Measurements from ENCODE around the gene SNCAIP.
A peak's percentile ranks its signal among the peaks of the same experiment; 100 is the strongest.
"Not testable (repeated sequence)": the region's sequence is repeated elsewhere in the genome, so short reads cannot be mapped to it uniquely, and the experiment has no call there.

SNCAIP gene

DNA sequence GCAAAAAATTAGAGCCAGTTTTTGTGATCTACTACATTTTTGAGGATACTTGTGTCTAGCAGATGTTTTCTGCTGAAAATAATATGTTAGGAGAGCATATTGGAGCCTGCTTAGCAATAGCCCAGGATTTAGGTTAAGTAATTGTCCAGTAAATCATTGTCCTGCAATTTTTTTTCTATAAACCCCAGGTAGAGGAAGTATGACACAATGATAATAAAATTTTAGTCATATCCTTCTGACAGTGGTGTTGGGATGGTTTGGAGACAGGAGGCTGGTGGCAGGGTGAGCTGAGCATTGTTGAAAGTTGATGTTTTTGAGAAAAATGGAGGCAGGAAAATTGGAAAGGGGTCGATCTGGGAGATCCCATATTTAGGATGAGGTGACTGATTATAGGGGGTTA, 3.5 kb downstream of the SNCAIP start:
- no peak for DNase-seq

DNA sequence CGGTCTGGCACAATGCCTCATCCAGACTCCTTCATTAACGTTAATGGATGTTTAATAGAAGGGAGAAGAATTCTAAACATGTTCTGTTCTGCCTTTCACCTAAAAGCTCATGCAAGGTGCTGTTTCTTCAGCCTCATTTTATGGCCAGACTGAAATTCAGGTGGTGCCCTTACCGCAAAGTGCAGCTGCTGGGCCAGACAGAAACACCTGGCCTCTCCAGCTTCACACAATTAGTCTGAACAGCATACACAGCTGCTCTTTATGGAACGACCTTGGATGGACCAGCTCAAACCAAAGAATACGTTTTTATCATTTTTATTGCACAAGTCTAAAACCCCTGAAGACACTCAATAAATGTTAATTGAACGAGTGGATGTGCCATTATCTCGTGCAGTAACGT, 4.6 kb downstream of the SNCAIP start:
- peak; percentile 78 to 82 for DNase-seq

DNA sequence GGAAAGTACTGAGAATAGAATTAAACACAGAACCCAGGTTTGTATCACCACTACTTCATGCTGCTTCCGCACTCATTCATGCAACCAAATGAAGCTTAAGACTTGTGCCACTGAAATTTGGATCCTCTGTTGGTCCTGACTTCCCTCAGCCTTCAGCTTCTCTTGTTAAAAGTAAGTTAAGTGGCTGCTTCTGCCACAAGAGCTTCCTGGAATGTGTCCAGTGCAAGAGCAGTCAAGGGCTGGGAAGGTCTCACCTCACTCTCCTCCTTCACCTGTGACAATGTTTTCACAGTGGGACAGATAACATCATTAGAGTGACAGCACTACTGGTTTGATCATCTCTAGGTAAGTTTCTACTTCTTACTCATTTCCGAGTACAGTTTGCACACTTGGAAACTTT, 7.9 kb downstream of the SNCAIP start:
- DNase-seq: no peak

DNA sequence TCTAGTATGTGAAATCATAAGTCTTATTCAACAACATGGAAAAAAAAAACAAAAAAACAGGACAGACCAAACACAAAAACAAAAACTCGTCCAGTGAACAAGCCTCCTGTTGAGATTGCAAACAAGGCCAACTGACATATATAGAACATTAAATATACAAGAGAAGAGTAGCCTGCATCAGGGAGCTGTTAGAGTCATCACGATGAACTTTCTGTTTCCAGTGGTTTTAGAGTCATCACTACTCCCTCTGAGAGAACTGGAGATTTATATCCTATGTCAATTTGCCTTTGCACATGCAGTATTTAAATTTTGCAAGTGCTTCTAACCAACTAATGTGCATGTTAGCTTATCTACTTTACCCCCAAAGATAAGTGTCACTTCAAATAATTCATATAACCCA, 9.9 kb downstream of the SNCAIP start:
- DNase-seq: no peak

DNA sequence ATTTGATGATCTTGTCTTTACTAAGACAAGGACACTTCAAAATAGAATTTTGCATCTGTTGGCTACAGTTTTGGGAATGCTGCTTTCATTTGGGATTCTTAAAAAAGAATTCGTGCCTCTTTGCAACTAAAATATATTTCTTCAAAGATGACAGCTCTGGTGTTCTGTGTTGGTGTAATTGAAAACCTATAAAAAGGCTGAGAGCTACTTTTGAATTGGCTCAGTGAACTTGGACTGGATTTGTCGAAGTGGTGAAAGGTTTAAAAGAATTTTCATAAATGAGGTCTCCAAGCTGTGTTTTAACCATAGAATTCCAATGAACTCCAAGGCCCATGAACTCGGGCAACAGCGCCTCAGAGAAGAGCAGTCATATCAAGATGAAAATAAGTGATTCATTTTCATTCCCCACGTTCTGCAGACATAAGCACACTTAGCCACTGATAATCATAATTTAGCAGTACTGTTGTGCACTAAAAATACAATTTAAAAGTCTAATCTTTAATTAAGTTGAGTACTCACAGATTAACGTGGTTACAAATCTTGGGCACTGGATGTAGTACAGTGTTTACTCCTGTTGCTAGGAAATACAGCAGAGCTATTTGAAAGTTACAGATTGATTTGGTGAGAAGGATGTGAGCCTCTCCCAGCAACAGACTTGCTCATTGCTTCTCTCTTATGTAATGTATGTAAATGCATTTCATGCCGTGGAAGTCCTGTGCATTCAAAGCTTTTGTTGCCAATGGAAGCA, 10.9 kb downstream of the SNCAIP start:
- DNase-seq: no peak

DNA sequence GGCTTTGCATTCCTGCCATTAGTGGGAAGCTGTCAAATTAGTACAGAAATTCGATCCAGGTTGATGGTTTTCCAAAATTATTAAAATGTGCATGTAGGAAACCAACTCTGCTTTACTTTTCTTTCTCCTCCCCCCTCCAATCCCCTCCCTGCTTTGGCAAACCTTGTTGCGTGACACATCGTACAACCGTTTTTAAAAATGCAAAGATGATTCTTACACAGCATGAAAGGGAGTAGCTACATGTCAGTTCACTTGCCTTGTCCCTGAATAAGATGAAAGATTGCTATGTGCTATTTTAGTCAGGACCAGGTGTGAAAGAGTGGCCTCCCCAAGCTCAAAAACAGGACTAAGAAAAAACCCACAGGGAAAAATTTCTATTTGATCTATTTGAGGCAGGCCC, 11.7 kb downstream of the SNCAIP start:
- DNase-seq: no peak

DNA sequence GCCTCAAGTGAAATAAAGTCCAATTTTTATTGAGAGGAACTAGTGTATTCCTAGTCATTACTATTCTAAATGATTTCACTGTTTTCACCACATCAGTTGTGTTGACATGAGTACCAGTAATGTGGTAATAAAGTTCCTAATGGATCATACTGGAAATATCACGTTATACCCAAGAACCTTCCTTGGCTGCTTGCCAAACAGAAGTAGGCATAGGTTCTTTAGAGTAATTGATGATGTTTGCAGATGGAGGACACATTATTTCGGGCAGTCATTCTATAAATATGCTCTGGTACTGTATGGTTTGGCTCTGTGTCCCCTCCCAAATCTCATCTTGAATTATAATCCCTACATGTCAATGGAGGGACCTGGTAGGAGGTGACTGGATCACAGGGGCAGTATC, 15.1 kb downstream of the SNCAIP start:
- DNase-seq: peak in 1 of 2 experiments; percentile 28

DNA sequence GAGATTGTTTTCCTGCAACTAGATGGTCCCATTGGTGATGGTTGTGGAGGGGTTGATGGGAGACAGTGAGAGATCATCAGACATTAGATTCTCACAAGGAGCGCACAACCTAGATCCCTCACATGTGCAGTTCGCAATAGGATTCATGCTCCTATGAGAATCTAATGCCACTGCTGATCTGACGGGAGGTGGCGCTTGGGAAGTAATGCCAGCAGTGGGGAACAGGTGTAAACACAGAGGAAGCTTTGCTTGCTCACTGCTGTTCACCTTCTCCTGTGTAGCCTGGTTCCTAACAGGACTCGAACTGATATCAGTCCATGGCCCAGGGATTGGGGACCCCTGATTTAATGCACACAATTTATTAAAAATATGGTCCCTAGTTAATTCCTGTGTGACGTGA, 18.8 kb downstream of the SNCAIP start:
- DNase-seq: no peak

DNA sequence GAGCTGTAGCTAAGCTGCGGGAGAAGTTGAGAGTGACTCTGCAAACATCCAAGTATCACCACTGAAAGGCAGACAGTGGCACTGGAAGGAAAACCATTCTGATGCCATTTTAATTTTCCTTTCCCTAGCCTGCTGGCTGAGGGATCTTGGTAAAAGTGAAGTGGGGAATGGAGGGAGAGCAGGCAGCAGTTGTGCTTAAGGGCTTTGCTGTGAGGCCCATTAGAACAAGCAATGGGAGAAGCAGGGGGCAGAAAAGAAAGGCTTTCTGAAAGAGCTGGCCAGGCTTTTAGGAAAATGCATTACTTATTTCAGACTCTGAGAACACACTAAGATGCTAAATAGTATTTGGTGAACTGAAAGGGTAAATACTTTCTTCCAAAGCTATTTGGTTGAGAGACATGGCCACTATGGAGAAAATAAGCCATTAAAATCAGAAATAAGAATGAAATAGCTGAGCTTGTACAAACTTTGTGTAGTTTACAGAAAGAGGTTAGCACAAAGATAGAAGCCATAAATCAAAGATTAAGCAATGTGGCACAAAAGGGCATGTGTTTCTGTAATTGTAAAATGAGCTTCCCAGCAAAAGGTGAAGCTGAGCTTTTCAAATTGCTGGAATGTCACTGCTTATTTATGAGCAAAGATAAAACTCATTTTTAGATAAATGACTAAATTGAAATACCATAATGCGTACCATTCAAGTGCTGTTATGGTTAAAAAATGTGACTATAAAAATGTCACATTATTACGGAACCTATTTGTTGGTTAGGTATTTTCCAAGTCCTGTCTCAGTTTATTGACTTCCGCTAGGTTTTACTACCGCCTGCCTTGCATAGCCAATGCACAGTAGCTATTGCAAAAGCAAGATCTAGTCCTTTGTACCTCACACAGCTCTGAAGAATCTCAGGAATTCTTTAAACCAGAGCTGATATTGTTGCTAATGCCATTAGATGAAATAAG, 20.8 kb downstream of the SNCAIP start:
- DNase-seq: no peak

DNA sequence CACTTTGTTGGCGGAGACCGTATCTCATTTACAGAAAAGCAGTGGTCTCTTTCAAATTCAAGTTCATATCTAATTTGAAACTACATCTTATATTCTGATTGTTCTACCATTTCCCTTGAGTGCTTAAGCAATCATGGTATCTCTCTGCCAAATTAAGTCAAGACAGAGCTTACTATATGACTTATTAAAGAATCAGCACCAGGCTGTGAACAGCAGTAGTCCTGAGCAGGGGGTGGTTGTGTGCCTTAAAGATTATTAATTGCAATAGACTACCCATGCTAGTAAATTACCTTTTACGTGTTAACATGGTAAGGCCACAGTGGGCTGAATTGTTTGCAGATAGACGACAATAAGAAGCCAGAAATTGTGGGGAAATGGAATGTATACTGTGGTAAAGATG, 21.5 kb downstream of the SNCAIP start:
- DNase-seq: no peak

DNA sequence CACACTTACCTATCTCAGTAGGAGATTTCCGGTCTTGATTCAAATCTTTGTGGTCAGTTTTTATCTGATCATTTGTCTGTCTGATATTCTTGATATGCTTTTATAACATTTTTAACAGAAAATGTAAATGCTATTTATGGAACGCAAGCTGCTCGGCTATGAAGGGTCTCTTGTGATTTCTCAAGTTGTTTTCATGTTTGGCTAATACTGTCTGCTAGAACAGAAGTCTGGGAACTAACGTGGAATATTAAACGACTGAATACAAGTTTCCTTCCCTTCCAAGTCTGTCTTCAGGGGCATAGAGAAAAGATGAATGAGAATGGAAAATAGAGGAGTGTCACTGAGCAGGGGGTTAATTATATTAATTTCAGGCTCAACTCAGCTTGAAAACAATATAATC, 27.6 kb downstream of the SNCAIP start:
- DNase-seq: no peak

DNA sequence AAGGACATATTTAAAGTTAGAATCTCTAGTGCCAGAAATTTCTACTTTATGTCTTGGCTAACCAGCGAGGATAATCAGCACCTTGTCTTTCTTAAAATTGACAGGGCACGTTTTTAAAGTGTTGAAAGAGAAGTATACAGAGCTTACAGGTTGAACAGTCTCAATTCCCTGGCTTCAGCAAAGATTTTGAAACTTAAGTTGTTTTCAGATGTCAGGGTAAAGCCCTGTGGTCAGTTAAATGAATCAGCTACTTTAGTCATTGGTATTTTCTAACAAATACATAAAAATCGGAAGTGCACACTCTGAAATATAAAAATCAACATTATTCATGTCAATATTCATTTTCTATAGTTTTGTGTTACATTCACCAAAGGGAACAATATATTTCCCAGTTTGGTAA, 29.1 kb downstream of the SNCAIP start:
- DNase-seq: no peak

DNA sequence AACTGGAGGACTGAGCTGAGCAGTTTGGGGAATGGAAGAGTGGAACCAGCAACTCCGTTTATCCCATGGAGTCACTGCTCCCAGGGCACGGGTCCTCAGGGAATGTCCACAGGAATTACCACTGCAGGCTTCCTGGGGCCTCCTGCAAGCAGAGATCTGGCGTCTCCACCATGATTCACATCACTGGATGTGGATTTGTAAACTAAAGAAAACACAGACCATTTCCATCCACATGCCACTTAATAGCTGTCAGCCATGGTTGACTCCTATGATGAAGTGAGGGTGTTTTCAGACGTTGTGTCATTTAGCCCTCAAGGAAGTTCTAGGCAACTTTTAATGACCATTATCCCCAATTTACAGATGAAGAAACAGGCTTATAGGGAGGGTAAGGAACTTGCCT, 30.2 kb downstream of the SNCAIP start:
- DNase-seq: no peak

DNA sequence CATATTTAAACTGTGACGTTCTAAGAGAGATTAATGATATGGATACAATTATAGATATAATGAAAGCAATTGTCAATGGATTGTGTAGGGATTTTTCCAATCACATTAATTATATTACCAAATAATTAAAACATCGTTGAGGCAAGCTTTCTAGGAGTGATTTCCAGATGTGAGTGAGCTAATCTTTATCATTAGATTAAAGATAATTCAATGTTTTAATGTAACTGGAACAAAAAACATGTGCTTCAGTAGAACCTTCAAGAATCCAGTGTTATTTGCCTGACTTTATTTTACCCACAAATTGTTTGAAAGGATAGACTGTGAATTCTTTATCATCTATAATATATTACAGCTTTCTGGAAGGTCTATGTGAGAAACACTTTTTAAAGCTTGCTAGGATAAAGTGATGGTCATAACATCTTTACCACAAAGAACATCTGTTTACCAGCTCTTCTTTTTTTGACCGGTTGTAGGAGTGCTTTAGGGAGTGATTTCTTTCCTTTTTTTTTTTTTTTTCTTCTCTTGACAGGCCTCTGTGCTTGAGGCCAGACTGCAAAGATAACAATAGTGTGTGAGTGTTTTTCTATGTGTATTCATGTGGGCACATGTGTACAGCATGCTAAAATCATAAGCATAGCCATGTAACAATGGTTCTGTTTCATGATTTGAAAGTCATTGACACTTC, 35.0 kb downstream of the SNCAIP start:
- DNase-seq: no peak

DNA sequence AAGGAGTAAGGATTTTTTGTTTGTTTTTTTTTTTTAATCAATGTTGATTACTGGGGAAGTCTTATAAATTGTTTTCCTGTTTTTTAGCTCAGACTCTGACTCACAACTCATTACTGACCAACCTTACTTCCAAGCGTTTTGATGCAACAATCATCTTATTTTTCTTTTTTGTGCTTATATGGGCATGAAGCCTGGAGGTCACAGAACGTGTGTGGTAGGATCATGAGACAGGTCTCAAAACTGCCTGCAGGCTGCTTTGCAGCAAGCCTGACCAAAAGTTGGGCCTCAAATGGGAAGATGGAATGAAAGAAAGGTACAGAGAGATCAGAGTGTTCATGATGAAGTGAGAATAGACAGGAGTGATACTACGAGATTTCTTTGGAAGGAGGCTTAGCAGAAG, 38.5 kb downstream of the SNCAIP start:
- DNase-seq: no peak

DNA sequence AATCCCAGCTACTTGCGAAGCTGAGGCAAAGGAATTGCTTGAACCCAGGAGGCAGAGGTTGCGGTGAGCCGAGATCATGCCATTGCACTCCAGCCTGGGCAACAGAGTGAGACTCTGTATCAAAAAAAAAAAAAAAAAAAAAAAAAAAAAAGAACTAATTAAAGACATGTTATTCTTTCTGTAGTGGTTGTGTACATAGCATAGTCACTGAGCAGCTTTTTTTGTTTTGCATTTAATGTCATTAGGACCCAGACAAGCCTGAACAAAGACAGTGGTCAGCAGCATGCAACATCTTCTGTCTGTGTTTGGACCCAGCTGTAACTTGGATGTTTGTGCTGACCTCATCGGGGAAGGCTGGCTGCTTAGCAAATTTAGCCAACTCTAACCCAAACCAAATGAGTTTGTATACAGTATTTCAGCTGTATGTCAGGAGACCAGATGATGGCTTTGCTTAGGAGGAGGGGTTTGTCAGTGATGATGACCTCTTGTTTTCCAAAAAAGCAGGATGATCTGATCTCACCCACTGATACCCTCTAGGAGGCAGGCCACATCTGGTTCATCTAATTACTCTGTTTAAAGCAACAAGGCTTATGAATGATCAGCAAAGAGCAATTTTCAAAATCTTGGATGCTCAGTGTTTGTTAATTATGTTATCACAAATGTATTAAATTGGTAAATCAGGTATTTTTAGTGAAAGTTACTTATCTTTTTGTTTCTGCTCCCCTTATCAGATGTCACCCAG, 39.5 kb downstream of the SNCAIP start:
- no peak for DNase-seq

DNA sequence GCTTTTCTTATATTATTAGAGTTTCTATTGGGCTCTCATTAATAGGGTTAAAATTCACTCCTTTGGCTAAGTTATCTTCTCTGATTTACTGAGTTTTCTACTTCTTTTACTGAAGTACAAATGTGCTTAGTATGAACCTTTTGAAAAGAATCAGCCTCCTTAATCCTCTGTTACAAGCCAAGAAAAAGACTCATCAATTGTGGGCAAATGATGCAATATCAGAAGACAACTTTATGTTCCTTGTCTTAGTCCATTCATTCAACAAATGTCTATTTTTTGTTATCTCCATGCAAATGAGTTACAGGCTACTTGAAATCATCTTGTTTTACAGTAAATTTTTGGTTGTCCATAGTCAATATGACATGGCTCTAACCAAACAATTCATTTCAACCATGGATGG, 40.3 kb downstream of the SNCAIP start:
- no peak for DNase-seq

DNA sequence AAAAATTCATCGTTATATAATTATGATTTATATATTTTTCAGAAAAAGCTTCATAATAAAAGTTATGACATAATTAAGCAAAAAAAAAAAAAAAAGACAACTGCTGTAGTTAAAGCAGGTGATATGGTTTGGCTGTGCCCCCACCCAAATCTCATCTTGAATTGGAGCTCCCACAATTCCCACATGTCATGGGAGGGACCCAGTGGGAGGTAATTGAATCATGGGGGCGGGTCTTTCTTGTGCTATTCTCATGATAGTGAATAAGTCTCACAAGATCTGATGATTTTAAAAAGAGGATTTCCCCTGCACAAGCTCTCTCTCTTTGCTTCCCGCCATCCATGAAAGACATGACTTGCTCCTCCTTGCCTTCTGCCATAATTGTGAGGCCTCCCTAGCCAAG, 41.3 kb downstream of the SNCAIP start:
- DNase-seq: not testable (repeated sequence)

DNA sequence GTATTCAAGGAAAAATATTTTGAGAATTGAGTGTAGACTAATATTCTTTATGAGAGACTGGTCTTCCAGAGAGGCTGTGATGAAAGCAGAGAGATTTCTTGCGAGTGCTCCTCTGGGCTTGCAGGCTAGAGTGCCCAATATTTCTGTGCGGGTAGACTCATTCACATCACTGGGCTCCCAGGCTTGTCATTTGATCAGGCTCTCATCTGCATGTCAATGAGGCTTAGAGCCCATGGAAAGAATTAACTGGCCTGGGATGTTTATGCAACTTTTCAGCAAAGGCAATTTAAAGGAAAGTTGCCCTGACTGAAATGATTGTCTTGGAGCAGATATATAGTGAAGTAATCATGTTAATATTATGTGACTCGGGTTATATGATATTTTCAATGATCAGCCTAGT, 42.3 kb downstream of the SNCAIP start:
- DNase-seq: no peak

DNA sequence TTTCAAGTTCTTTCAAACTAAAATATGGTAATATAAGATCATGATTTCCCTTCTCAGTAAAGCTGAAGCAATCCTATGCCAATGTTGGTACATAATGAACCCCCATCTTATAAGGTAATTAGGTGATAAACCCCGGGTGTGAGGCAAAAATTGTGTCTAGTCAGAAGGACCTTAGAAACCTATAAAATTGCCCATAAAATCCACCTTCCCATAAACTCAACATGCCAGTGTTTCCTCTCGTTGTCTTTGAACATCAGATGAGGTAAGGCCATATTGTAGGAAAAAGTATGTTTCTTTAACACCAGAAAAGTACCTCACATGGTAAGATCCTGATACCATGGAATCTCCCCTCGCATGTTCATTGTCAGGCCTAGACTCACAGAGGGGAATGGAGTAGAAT, 43.3 kb downstream of the SNCAIP start:
- no peak for DNase-seq

DNA sequence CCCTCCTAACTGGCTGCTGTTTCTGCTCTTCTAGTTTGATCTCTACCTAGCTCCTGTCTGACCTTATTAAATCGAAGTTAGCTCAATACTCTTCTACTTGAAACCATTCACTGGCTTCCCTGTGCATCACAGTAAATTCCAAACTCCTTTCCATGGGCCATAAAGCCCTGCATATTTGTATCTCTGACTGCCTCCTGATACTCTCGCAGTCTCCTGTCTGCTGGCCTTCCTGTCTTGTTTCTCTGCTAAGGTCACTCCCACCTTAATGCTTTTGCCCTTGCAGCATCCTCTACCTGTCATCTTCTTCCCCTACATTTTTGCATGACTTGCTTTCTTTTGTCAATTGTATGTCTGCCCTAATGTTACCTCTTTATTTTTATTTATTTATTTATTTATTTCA, 44.8 kb downstream of the SNCAIP start:
- DNase-seq: no peak

DNA sequence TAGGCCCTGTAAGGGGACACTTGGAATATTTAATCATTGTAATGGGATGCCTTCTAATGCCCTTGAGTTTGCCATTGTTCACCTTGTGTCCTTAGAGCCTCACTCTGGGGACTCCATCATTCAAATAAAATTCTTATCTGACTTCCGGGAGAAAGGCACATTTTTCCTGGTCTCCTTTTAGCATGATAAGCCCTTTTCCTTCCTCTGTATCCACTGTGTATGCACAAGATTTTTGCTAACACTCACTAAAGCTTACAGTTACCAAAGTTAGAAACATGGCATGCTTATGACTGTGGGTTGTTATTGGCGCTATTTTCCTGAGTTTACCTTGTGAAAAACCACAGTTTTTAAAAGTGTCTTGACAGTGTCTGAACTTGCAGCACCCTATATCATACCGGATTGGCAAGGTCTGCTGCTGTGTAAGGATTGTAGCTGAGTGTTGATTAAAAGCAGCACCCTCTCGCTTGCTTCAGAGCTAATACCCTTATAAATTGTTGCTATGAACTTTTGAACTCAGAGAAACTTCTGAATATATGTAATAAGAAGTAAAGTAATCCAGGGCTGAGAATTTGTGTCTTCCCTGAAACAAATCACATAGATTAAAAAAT, 46.4 kb downstream of the SNCAIP start:
- no peak for DNase-seq

DNA sequence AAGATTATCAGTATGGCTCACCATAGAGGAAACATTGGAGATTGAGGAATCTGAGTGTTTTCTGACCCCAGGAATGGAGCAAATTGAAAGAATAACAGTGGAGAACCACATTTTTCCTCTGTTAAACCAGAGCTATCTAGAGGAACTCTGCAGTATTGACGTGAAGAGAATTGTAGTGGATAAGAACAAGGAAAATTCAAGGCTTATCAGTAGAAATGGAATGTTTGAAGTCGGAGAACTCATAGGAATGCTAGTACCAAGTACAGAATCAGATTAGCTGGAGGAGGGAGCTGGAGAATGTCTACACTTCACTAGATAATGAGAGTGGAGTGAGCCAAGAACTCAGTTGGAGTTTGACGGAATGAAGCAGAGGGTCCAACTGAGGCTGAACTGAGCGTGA, 50.3 kb downstream of the SNCAIP start:
- DNase-seq: no peak

Data from NCI-H187 (cell line).